HepG2 (cell line): ENCODE results near the gene SPIRE1. TPM values are rescaled to one million over a fixed set of nuclear protein-coding genes. Genes with fewer than 3 reads are reported as not detected.

ENCODE experiments used
- ARHGAP35 ChIP-seq: sonication (generic); formaldehyde crosslinking; IDR thresholded peaks from 2 replicates; pipeline ENCODE4 v1.9.0; 2022; ENCODE audit warnings: mild to moderate bottlenecking, inconsistent platforms, moderate library complexity, missing genetic modification reagents, borderline replicate concordance
- ARNT ChIP-seq: fragments of 450-650 bp; IDR thresholded peaks from 2 replicates; pipeline ENCODE4 v1.6.1; 2017
- EP300 ChIP-seq, 3 experiments: sonication (generic) in 1 of 3; formaldehyde crosslinking in 1 of 3; IDR thresholded peaks; 2 replicates each; pipeline versions ENCODE4 v1.5.1 to v1.6.1; 2011 to 2020; ENCODE audit warnings: low read depth in 2 of 3, low read length in 2 of 3, borderline replicate concordance in 1 of 3, improper control_type of control experiment in 1 of 3, mild to moderate bottlenecking in 1 of 3, missing genetic modification reagents in 1 of 3, moderate library complexity in 1 of 3
- GLMP ChIP-seq: sonication (generic); formaldehyde crosslinking; IDR thresholded peaks from 2 replicates; pipeline ENCODE4 v1.9.0; 2021; ENCODE audit warnings: missing genetic modification reagents, mild to moderate bottlenecking, borderline replicate concordance
- GRHL1 ChIP-seq: sonication (generic); formaldehyde crosslinking; conservative IDR thresholded peaks from 2 replicates; pipeline ENCODE4 v1.8.0; 2022; ENCODE audit warnings: missing genetic modification reagents
- HDAC1 ChIP-seq: sonication (generic); formaldehyde crosslinking; IDR thresholded peaks from 2 replicates; pipeline ENCODE4 v1.5.1; 2020; ENCODE audit warnings: mild to moderate bottlenecking, missing genetic modification reagents
- HNF1B ChIP-seq: sonication (generic); formaldehyde crosslinking; IDR thresholded peaks from 2 replicates; pipeline ENCODE4 v1.5.1; 2020; ENCODE audit warnings: mild to moderate bottlenecking, moderate library complexity, missing genetic modification reagents
- LCORL ChIP-seq, 2 experiments: fragments of 450-650 bp in 1 of 2; sonication (generic) in 1 of 2; formaldehyde crosslinking in 1 of 2; IDR thresholded peaks; 2 replicates each; pipeline versions ENCODE4 v1.5.0 to v1.6.1; 2017 to 2020; ENCODE audit warnings: antibody characterized with exemption in 1 of 2, missing genetic modification reagents in 1 of 2
- MED8 ChIP-seq: sonication (generic); formaldehyde crosslinking; IDR thresholded peaks from 2 replicates; pipeline ENCODE4 v1.8.1; 2023; ENCODE audit warnings: mild to moderate bottlenecking, missing genetic modification reagents; ENCODE audit not compliant: insufficient replicate concordance
- NFE2 ChIP-seq: sonication (generic); formaldehyde crosslinking; IDR thresholded peaks from 2 replicates; pipeline ENCODE4 v1.4.0; 2020; ENCODE audit warnings: missing genetic modification reagents
- RAD21 ChIP-seq: fragments of 450-650 bp; formaldehyde crosslinking; IDR thresholded peaks from 2 replicates; pipeline ENCODE4 v1.5.0; 2020; ENCODE audit warnings: mild to moderate bottlenecking
- REPIN1 ChIP-seq: sonication (generic); formaldehyde crosslinking; IDR thresholded peaks from 2 replicates; pipeline ENCODE4 v1.8.0; 2022; ENCODE audit warnings: missing genetic modification reagents, low read depth, mild to moderate bottlenecking, borderline replicate concordance
- RXRB ChIP-seq: IDR thresholded peaks from 2 replicates; pipeline ENCODE4 v1.6.1; 2016; ENCODE audit warnings: borderline replicate concordance, missing genetic modification reagents, missing compliant biosample characterization
- SYNCRIP ChIP-seq: fragments of 200-400 bp; formaldehyde crosslinking; IDR thresholded peaks from 2 replicates; pipeline ENCODE4 v1.6.1; 2018; ENCODE audit warnings: mild to moderate bottlenecking, low read depth, low read length; ENCODE audit not compliant: insufficient read depth
- TFAP4 ChIP-seq: sonication (generic); IDR thresholded peaks from 2 replicates; pipeline ENCODE4 v1.6.1; 2016; ENCODE audit warnings: low read depth, borderline replicate concordance
- ZFP36L1 ChIP-seq: sonication (generic); formaldehyde crosslinking; IDR thresholded peaks from 2 replicates; pipeline ENCODE4 v1.8.0; 2022; ENCODE audit warnings: mild to moderate bottlenecking, missing genetic modification reagents, moderate library complexity
- ZMYM4 ChIP-seq: sonication (generic); formaldehyde crosslinking; IDR thresholded peaks from 2 replicates; pipeline ENCODE4 v1.8.1; 2023; ENCODE audit warnings: mild to moderate bottlenecking, missing genetic modification reagents
- ZNF230 ChIP-seq: sonication (generic); formaldehyde crosslinking; IDR thresholded peaks from 2 replicates; pipeline ENCODE4 v1.4.0; 2020; ENCODE audit warnings: mild to moderate bottlenecking, missing genetic modification reagents
- ZNF687 ChIP-seq: sonication (generic); formaldehyde crosslinking; IDR thresholded peaks from 2 replicates; pipeline ENCODE4 v1.5.1; 2020; ENCODE audit warnings: mild to moderate bottlenecking, missing genetic modification reagents, moderate library complexity
- polyA plus RNA-seq, 8 experiments: library from polyadenylated mRNA; depleted of rRNA in 3 of 8; stranded (reverse) in 7 of 8; unstranded in 1 of 8; fragments of >200 nt; fragmentation: Illumina TruSeq in 4 of 8; extraction: Trizol in 4 of 8; gene quantifications; 2 replicates each; pipeline versions ENCODE4 v1.2.1 to v1.2.3, GENCODE V29; 2011 to 2016; ENCODE audit warnings: low read depth in 4 of 8, missing spikeins in 1 of 8, mixed read lengths in 1 of 8; ENCODE audit not compliant: insufficient read depth in 1 of 8
- total RNA-seq, 5 experiments: library from RNA; depleted of rRNA; stranded (reverse); fragments of >200 nt; fragmentation: Illumina TruSeq; extraction: Trizol; gene quantifications; 2 replicates each; pipeline ENCODE4 v1.2.3, GENCODE V29; 2016; ENCODE audit warnings: low read depth in 1 of 5

The SPIRE1 gene
- total and polyA plus RNA-seq, 2 of the 13 experiments (the other 11 are each of a cell fraction or from before 2014, with no cell fraction given), result 9.9 to 21.3 TPM

GRCh38 chr18:12597760-12598159 is 60.1 kb downstream of the SPIRE1 start (continued):
- no peak for TF ChIP-seq GRHL1 (CRISPR knock-in tag)
- peak; percentile 87 for TF ChIP-seq TFAP4
- TF ChIP-seq GLMP (CRISPR knock-in tag), result no peak
- no peak for TF ChIP-seq REPIN1 (CRISPR knock-in tag)
- TF ChIP-seq EP300 (IDR thresholded peaks at IDR 0.05; ENCODE audit: low read depth in 2 of 2, low read length in 2 of 2), result peak in 1 of 2 experiments; percentile 47; a peak in 1 of 4 replicates
- TF ChIP-seq EP300 (CRISPR knock-in tag; IDR thresholded peaks at IDR 0.05; ENCODE audit: borderline replicate concordance), result no peak
- no peak for TF ChIP-seq ZFP36L1 (CRISPR knock-in tag)
- no peak for TF ChIP-seq NFE2 (CRISPR knock-in tag)
- TF ChIP-seq HDAC1, result no peak
- TF ChIP-seq RAD21, result no peak
- no peak for TF ChIP-seq LCORL (IDR thresholded peaks at IDR 0.05)
- TF ChIP-seq LCORL (CRISPR knock-in tag; IDR thresholded peaks at IDR 0.05), result no peak
- no peak for TF ChIP-seq ZMYM4 (CRISPR knock-in tag)
- no peak for TF ChIP-seq SYNCRIP
- TF ChIP-seq HNF1B, result no peak
- TF ChIP-seq ZNF230 (CRISPR knock-in tag), result no peak
- no peak for TF ChIP-seq ARHGAP35 (CRISPR knock-in tag)
- no peak for TF ChIP-seq RXRB (CRISPR knock-in tag)
- TF ChIP-seq MED8 (CRISPR knock-in tag), result no peak
- TF ChIP-seq ZNF687 (CRISPR knock-in tag), result no peak
- no peak for TF ChIP-seq ARNT
